GM13977 (cell line): ENCODE measurements around the gene DDIT4L.
"Not testable (repeated sequence)": the region's sequence is repeated elsewhere in the genome, so short reads cannot be mapped to it uniquely, and the experiment has no call there.

Source experiments
- DNase-seq: peaks from one replicate; pipeline ENCODE4 v3.0.0; 2012; ENCODE audit warnings: low spot score
- CTCF ChIP-seq: IDR thresholded peaks from 2 replicates; pipeline ENCODE4 v1.5.1; 2012; ENCODE audit warnings: mild to moderate bottlenecking, control low read depth; ENCODE audit not compliant: insufficient read depth; ENCODE audit errors: extremely low read depth, missing control alignments
- in situ Hi-C: fragments of 300-500 bp; cut with MboI; formaldehyde crosslinking; loops from one replicate; pipeline ENCODE4 v1.12.0; 2022; ENCODE audit warnings: low sequenced_read_pairs, low pct_unique_long_range_greater_than_20kb, mixed read lengths, inconsistent platforms; ENCODE audit not compliant: unreplicated experiment

The DDIT4L gene

DNA sequence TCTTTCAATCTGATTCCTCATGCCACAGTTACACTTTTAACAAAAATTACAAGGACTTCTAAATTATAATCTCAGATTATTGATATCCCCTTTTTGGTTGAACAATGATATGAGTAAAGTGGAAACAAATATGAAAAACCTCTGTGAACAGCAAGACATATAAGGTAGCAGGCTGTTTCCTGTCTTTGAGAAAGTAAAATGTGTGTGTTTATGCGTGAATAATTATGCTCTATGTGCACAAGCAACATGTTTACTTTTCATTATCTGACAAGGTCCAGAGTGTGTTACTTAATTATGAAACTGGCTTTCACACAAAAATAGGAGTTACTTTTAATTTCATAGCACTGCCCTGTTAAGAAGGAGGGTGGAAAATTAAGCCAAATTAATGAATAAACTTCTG is 43.1 kb downstream of the DDIT4L start:
- in situ Hi-C loops, result no loop called here
- DNase-seq, result no peak
- TF ChIP-seq CTCF, result no peak

GRCh38 chr4:100146756-100147155 is 43.5 kb downstream of the DDIT4L start:
- no peak for TF ChIP-seq CTCF
- in situ Hi-C loops, result no loop called here
- DNase-seq, result no peak

GRCh38 chr4:100137320-100137719 is 52.9 kb downstream of the DDIT4L start:
- in situ Hi-C loops, DNase-seq: not testable (repeated sequence)
